Endodermal cell (in vitro differentiated cells): ENCODE results near the gene NUAK2. TPM values are rescaled to one million over a fixed set of nuclear protein-coding genes. Genes with fewer than 3 reads are reported as not detected.

Experiments used
- DNase-seq: peaks from one replicate; pipeline ENCODE4 v3.0.0-alpha.2; 2017
- H3K27ac ChIP-seq: 2 replicates; pipeline ENCODE4 v1.5.1; 2013; ENCODE audit warnings: mild to moderate bottlenecking, low read depth, low read length, moderate library complexity
- H3K27me3 ChIP-seq: 2 replicates; pipeline ENCODE4 v1.6.1; 2013; ENCODE audit warnings: mild to moderate bottlenecking, low read length, moderate library complexity; ENCODE audit not compliant: insufficient read depth, control insufficient read depth, poor library complexity, severe bottlenecking
- H3K36me3 ChIP-seq: 2 replicates; pipeline ENCODE4 v1.7.0; 2013; ENCODE audit warnings: mild to moderate bottlenecking, low read length, moderate library complexity; ENCODE audit not compliant: control insufficient read depth, insufficient read depth
- H3K4me1 ChIP-seq: one replicate; pipeline ENCODE4 v1.7.0; 2013; ENCODE audit warnings: low read length; ENCODE audit not compliant: control insufficient read depth, insufficient read depth
- H3K4me3 ChIP-seq: 2 replicates; pipeline ENCODE4 v1.5.1; 2013; ENCODE audit warnings: mild to moderate bottlenecking, low read length, moderate library complexity
- H3K9ac ChIP-seq: 2 replicates; pipeline ENCODE4 v1.6.1; 2013; ENCODE audit warnings: mild to moderate bottlenecking, low read length, moderate library complexity; ENCODE audit not compliant: poor library complexity, severe bottlenecking; ENCODE audit errors: extremely low read depth
- H3K9me3 ChIP-seq: 2 replicates; pipeline ENCODE4 v1.6.1; 2013; ENCODE audit warnings: mild to moderate bottlenecking, low read length, moderate library complexity; ENCODE audit not compliant: control insufficient read depth
- H3K27ac Mint-ChIP-seq: 2 replicates; pipeline ENCODE4 v1.8.0; 2020; ENCODE audit warnings: mixed read lengths
- H3K27me3 Mint-ChIP-seq: 2 replicates; pipeline ENCODE4 v1.8.0; 2021; ENCODE audit warnings: mild to moderate bottlenecking, mixed read lengths; ENCODE audit not compliant: insufficient read depth
- H3K36me3 Mint-ChIP-seq: 2 replicates; pipeline ENCODE4 v1.8.0; 2020; ENCODE audit warnings: low read depth, mixed read lengths
- H3K4me1 Mint-ChIP-seq: 2 replicates; pipeline ENCODE4 v1.8.0; 2020; ENCODE audit warnings: mixed read lengths
- H3K4me3 Mint-ChIP-seq: 2 replicates; pipeline ENCODE4 v1.8.0; 2020; ENCODE audit warnings: mild to moderate bottlenecking, moderate library complexity, mixed read lengths
- H3K9me3 Mint-ChIP-seq: 2 replicates; pipeline ENCODE4 v1.8.0; 2020; ENCODE audit warnings: mild to moderate bottlenecking, mixed read lengths
- WGBS, 2 experiments: methylation state at CpG; one replicate each; pipeline versions ENCODE4 v1.1.5 to v1.1.7; 2013; ENCODE audit warnings: missing lambda C conversion rate in 2 of 2, mixed read lengths in 1 of 2; ENCODE audit not compliant: insufficient coverage in 1 of 2, insufficient read length in 1 of 2; 5-methylcytosine and 5-hydroxymethylcytosine counted together
- total RNA-seq, 2 donors: library from RNA; stranded (reverse); fragmentation: NEBNext Ultra II Directional in 1 of 2; extraction: Animal tissue kit (Norgen Biotek cat#: 25700) in 1 of 2; gene quantifications; 2 replicates in 1 of 2; 3 replicates in 1 of 2; pipeline ENCODE4 v1.2.1, GENCODE V29; 2021
- TF ChIP-seq, protein P1 (sequence below): fragments of 200-600 bp; sonication (generic); conservative IDR thresholded peaks from 2 replicates; pipeline ENCODE4 v1.5.0; 2021; ENCODE audit warnings: antibody characterized with exemption, mild to moderate bottlenecking

NUAK2 gene
- total RNA-seq, 2 donors from 2014 or later = 13.4 to 19.1 TPM

- Histone ChIP-seq H3K4me1 (peaks cover 7% of the 10 kb centered on the region), H3K4me3 (no peak overlapping the region), H3K27ac (no peak overlapping the region), H3K36me3 (no peaks in the 10 kb centered on the region), H3K9ac (no peak overlapping the region), H3K27me3 (no peaks in the 10 kb centered on the region), H3K9me3 (no peaks in the 10 kb centered on the region)
- TF ChIP-seq, protein P1, sequence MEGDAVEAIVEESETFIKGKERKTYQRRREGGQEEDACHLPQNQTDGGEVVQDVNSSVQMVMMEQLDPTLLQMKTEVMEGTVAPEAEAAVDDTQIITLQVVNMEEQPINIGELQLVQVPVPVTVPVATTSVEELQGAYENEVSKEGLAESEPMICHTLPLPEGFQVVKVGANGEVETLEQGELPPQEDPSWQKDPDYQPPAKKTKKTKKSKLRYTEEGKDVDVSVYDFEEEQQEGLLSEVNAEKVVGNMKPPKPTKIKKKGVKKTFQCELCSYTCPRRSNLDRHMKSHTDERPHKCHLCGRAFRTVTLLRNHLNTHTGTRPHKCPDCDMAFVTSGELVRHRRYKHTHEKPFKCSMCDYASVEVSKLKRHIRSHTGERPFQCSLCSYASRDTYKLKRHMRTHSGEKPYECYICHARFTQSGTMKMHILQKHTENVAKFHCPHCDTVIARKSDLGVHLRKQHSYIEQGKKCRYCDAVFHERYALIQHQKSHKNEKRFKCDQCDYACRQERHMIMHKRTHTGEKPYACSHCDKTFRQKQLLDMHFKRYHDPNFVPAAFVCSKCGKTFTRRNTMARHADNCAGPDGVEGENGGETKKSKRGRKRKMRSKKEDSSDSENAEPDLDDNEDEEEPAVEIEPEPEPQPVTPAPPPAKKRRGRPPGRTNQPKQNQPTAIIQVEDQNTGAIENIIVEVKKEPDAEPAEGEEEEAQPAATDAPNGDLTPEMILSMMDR = no peak
- no peak overlapping the region for H3K4me3 Mint-ChIP-seq
- WGBS, 2 experiments = 94 to 96% methylated on average over 7 to 11 of the region's 11 CpGs
- H3K27me3 Mint-ChIP-seq = peaks cover 12% of the 10 kb centered on the region
- no peak for DNase-seq
- H3K9me3 Mint-ChIP-seq = no peaks in the 10 kb centered on the region
- H3K36me3 Mint-ChIP-seq = no peaks in the 10 kb centered on the region
- H3K4me1 Mint-ChIP-seq = peaks cover 30% of the 10 kb centered on the region
- no peak overlapping the region for H3K27ac Mint-ChIP-seq
These were observed 5.4 kb upstream of the NUAK2 start for GRCh38 chr1:205326812-205327466.

- no peak overlapping the region for H3K4me3 Mint-ChIP-seq
- peak; percentile 96 for DNase-seq
- H3K27ac ChIP-seq = no peak overlapping the region
- H3K9ac ChIP-seq = peak overlapping the region; percentile 21
- peaks cover 12% of the 10 kb centered on the region for H3K27me3 Mint-ChIP-seq
- no peaks in the 10 kb centered on the region for H3K9me3 Mint-ChIP-seq
- TF ChIP-seq, protein P1 = peak; percentile 93
- peak overlapping the region; percentile 91 for H3K27ac Mint-ChIP-seq
- peaks cover 33% of the 10 kb centered on the region for H3K4me1 Mint-ChIP-seq
- H3K36me3 Mint-ChIP-seq = peaks cover 2% of the 10 kb centered on the region
- no peaks in the 10 kb centered on the region for H3K9me3 ChIP-seq
- H3K4me3 ChIP-seq = no peak overlapping the region
- no peaks in the 10 kb centered on the region for H3K27me3 ChIP-seq
- peaks cover 7% of the 10 kb centered on the region for H3K4me1 ChIP-seq
- no peaks in the 10 kb centered on the region for H3K36me3 ChIP-seq
- WGBS, 2 experiments = 44 to 47% methylated on average over 3 to 6 of the region's 6 CpGs
These were observed 3.9 kb upstream of the NUAK2 start for GRCh38 chr1:205325334-205325884.

- TF ChIP-seq, protein P1 = no peak
- DNase-seq = peak; percentile 90
These were observed 3.2 kb upstream of the NUAK2 start for GRCh38 chr1:205324781-205325180.

More at GRCh38 chr1:205324781-205325180, 3.2 kb upstream of the NUAK2 start:
- Histone ChIP-seq H3K9me3 (no peaks in the 10 kb centered on the region), H3K4me3 (no peak overlapping the region), H3K27me3 (no peaks in the 10 kb centered on the region), H3K36me3 (peaks cover 3% of the 10 kb centered on the region), H3K27ac (no peak overlapping the region), H3K4me1 (peaks cover 7% of the 10 kb centered on the region), H3K9ac (peak overlapping the region; percentile 21)
- Mint-ChIP-seq H3K27ac (peak overlapping the region; percentile 91), H3K36me3 (peaks cover 3% of the 10 kb centered on the region), H3K27me3 (peaks cover 12% of the 10 kb centered on the region), H3K4me1 (peaks cover 37% of the 10 kb centered on the region), H3K4me3 (no peak overlapping the region), H3K9me3 (no peaks in the 10 kb centered on the region)
- 46 to 57% methylated on average over 3 to 6 of the region's 6 CpGs for WGBS, 2 experiments
